GM21526 (cell line): ENCODE results near the gene PAQR7.
A peak's percentile ranks its signal among the peaks of the same experiment; 100 is the strongest.

Source experiments
- ATAC-seq: cut with Tn5 transposase; IDR thresholded peaks from one replicate; pipeline ENCODE4 v1.9.1; 2021; ENCODE audit warnings: moderate library complexity; ENCODE audit not compliant: unreplicated experiment, low FRiP score

PAQR7 gene

GRCh38 chr1:25903986-25904385 lies 28.5 kb upstream of the PAQR7 start:
- ATAC-seq, result no peak

- no peak for ATAC-seq
Measured at GRCh38 chr1:25902462-25902861, 27.0 kb upstream of the PAQR7 start.

GRCh38 chr1:25900219-25900618 lies 24.7 kb upstream of the PAQR7 start:
- no peak for ATAC-seq

- ATAC-seq, result no peak
Measured at GRCh38 chr1:25899792-25900191, 24.3 kb upstream of the PAQR7 start.

GRCh38 chr1:25898223-25899015 lies 22.9 kb upstream of the PAQR7 start:
- ATAC-seq, result no peak

GRCh38 chr1:25897754-25898153 lies 22.2 kb upstream of the PAQR7 start:
- no peak for ATAC-seq

- ATAC-seq, result no peak
Measured at GRCh38 chr1:25896266-25896665, 20.8 kb upstream of the PAQR7 start.

GRCh38 chr1:25895365-25895990 lies 20.0 kb upstream of the PAQR7 start:
- peak; percentile 81 for ATAC-seq

GRCh38 chr1:25893116-25893515 lies 17.6 kb upstream of the PAQR7 start:
- no peak for ATAC-seq

- ATAC-seq, result no peak
Measured at GRCh38 chr1:25891606-25892005, 16.1 kb upstream of the PAQR7 start.

GRCh38 chr1:25890239-25891034 lies 14.9 kb upstream of the PAQR7 start:
- ATAC-seq, result no peak

- no peak for ATAC-seq
Measured at GRCh38 chr1:25889470-25889869, 14.0 kb upstream of the PAQR7 start.

GRCh38 chr1:25888426-25888987 lies 13.0 kb upstream of the PAQR7 start:
- no peak for ATAC-seq

GRCh38 chr1:25885602-25886001 lies 10.1 kb upstream of the PAQR7 start:
- no peak for ATAC-seq

GRCh38 chr1:25881266-25881665 lies 5.8 kb upstream of the PAQR7 start:
- no peak for ATAC-seq

GRCh38 chr1:25880518-25880917 lies 5.0 kb upstream of the PAQR7 start:
- no peak for ATAC-seq

GRCh38 chr1:25879675-25880074 lies 4.2 kb upstream of the PAQR7 start:
- ATAC-seq, result no peak

GRCh38 chr1:25878690-25879089 lies 3.2 kb upstream of the PAQR7 start:
- ATAC-seq, result no peak

GRCh38 chr1:25877155-25877554 lies 1.6 kb upstream of the PAQR7 start:
- ATAC-seq, result no peak

GRCh38 chr1:25876693-25877077 lies 1.2 kb upstream of the PAQR7 start:
- ATAC-seq, result no peak
